Measurements from ENCODE around the gene NFATC2. TPM values are rescaled to one million over a fixed set of nuclear protein-coding genes. Genes with fewer than 3 reads are reported as not detected.

The NFATC2 gene
- total RNA-seq, 1 experiment from 2014 or later, result 15.8 TPM

DNA sequence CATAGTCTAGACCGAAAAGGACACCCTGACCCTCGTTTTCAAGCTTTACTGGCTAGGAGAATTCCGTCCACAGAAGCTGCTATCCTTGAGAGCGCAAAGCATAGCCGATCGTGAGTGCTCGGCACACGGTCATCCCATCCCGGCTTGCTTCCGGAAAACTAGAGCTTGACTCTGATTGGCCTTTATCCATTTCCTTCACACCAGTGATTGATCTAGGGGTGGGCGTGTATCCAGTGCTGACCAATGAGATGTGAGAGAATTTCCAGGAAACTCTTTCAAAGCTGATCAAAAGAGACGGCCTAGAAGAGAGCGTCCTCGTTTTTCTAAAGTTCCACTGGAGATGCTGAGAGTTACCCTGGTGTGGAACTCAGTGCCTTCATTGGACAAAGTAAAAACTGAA lies 41.0 kb upstream of the NFATC2 start:
- CTCF ChIA-PET, result no interaction called here
- no peaks in the 10 kb centered on the region for H3K4me1 Mint-ChIP-seq (ENCODE audit: low read depth, unreplicated experiment)
- DNase-seq, result no peak
- H3K27me3 Mint-ChIP-seq (ENCODE audit: unreplicated experiment), result peaks cover 43% of the 10 kb centered on the region
- no peak overlapping the region for H3K4me3 Mint-ChIP-seq (ENCODE audit: low read depth, unreplicated experiment)
- no TSS peak for BruUV-seq (replicated peaks)
- no peaks in the 10 kb centered on the region for H3K9me3 Mint-ChIP-seq (ENCODE audit: low read depth, unreplicated experiment)
- TF ChIP-seq CTCF (IDR thresholded peaks at IDR 0.05; ENCODE audit: unreplicated experiment), result no peak
- H3K36me3 Mint-ChIP-seq (ENCODE audit: insufficient read depth, unreplicated experiment), result no peaks in the 10 kb centered on the region
- intact Hi-C loops (cut with micrococcal nuclease; ENCODE audit: unreplicated experiment), result no loop called here
- no peak overlapping the region for H3K27ac Mint-ChIP-seq (ENCODE audit: unreplicated experiment)

DNA sequence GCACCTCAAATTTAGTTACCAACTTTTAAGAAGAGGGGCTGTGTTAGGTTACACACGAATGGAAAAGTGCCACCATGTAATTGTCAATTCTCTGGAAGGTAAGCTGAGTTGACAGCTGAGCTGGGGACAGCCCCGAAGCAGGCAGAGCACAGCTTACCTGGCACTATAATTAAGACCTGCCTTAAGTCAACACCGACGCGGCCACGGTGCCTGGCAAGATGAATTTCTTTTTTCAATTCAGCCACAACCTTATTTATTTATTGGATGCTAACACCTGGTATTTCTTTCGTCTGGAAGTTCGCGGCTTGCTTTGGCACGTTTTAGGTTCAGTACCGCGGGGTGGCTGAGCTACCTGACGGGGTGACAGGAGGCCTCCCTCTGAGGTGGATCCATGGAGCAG lies 40.6 kb upstream of the NFATC2 start:
- no peak overlapping the region for H3K27ac Mint-ChIP-seq (ENCODE audit: unreplicated experiment)
- intact Hi-C loops (cut with micrococcal nuclease; ENCODE audit: unreplicated experiment), result no loop called here
- no peaks in the 10 kb centered on the region for H3K36me3 Mint-ChIP-seq (ENCODE audit: insufficient read depth, unreplicated experiment)
- H3K4me3 Mint-ChIP-seq (ENCODE audit: low read depth, unreplicated experiment), result no peak overlapping the region
- CTCF ChIA-PET, result no interaction called here
- no peaks in the 10 kb centered on the region for H3K4me1 Mint-ChIP-seq (ENCODE audit: low read depth, unreplicated experiment)
- H3K27me3 Mint-ChIP-seq (ENCODE audit: unreplicated experiment), result peaks cover 43% of the 10 kb centered on the region
- no peaks in the 10 kb centered on the region for H3K9me3 Mint-ChIP-seq (ENCODE audit: low read depth, unreplicated experiment)
- BruUV-seq (replicated peaks), result no TSS peak
- DNase-seq, result no peak
- no peak for TF ChIP-seq CTCF (IDR thresholded peaks at IDR 0.05; ENCODE audit: unreplicated experiment)

DNA sequence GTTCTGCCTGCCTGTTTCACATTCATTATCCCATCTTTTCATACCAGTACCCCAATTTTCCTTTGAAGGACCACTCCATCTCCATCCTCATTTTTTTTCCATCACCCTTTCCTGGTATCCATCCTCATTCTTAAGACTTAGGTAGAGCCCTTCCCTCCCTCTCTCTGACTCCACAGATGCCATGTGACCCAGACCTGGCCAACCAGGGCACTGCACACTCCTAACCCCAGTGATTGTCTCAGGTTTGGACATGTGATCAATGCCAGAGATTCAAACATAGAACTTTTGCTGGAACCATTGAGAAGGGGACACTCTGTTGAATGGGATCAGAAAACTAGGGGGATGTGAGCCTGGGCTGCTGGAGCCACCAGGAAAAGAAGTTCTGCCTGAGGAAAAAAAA lies 39.1 kb upstream of the NFATC2 start:
- intact Hi-C loops (cut with micrococcal nuclease; ENCODE audit: unreplicated experiment), result no loop called here
- no peak for TF ChIP-seq CTCF (IDR thresholded peaks at IDR 0.05; ENCODE audit: unreplicated experiment)
- Mint-ChIP-seq H3K36me3 (ENCODE audit: insufficient read depth, unreplicated experiment) (no peaks in the 10 kb centered on the region), H3K4me1 (ENCODE audit: low read depth, unreplicated experiment) (no peaks in the 10 kb centered on the region), H3K27me3 (ENCODE audit: unreplicated experiment) (peaks cover 48% of the 10 kb centered on the region), H3K9me3 (ENCODE audit: low read depth, unreplicated experiment) (no peaks in the 10 kb centered on the region), H3K27ac (ENCODE audit: unreplicated experiment) (no peak overlapping the region), H3K4me3 (ENCODE audit: low read depth, unreplicated experiment) (no peak overlapping the region)
- DNase-seq, result no peak
- no TSS peak for BruUV-seq (replicated peaks)
- CTCF ChIA-PET, result interaction anchor here (1.0 kb wide), 1 partner anchor 13 kb away, joined by 3 read pairs; no protein-coding TSS in a partner anchor

- BruUV-seq (replicated peaks), result no TSS peak
- intact Hi-C loops (cut with micrococcal nuclease; ENCODE audit: unreplicated experiment), result no loop called here
- no peak for TF ChIP-seq CTCF (IDR thresholded peaks at IDR 0.05; ENCODE audit: unreplicated experiment)
- H3K27me3 Mint-ChIP-seq (ENCODE audit: unreplicated experiment), result peaks cover 47% of the 10 kb centered on the region
- no peaks in the 10 kb centered on the region for H3K36me3 Mint-ChIP-seq (ENCODE audit: insufficient read depth, unreplicated experiment)
- H3K9me3 Mint-ChIP-seq (ENCODE audit: low read depth, unreplicated experiment), result no peaks in the 10 kb centered on the region
- no peak overlapping the region for H3K27ac Mint-ChIP-seq (ENCODE audit: unreplicated experiment)
- no peak overlapping the region for H3K4me3 Mint-ChIP-seq (ENCODE audit: low read depth, unreplicated experiment)
- CTCF ChIA-PET, result no interaction called here
- DNase-seq, result no peak
- H3K4me1 Mint-ChIP-seq (ENCODE audit: low read depth, unreplicated experiment), result no peaks in the 10 kb centered on the region
Measured at GRCh38 chr20:51579137-51579536, 36.6 kb upstream of the NFATC2 start.

- no peaks in the 10 kb centered on the region for H3K36me3 Mint-ChIP-seq (ENCODE audit: insufficient read depth, unreplicated experiment)
- H3K4me3 Mint-ChIP-seq (ENCODE audit: low read depth, unreplicated experiment), result no peak overlapping the region
- no TSS peak for BruUV-seq (replicated peaks)
Measured at GRCh38 chr20:51578145-51578459, 35.6 kb upstream of the NFATC2 start.

More at GRCh38 chr20:51578145-51578459, 35.6 kb upstream of the NFATC2 start:
- DNase-seq, result no peak
- Mint-ChIP-seq H3K27me3 (ENCODE audit: unreplicated experiment) (peaks cover 47% of the 10 kb centered on the region), H3K4me1 (ENCODE audit: low read depth, unreplicated experiment) (no peaks in the 10 kb centered on the region), H3K9me3 (ENCODE audit: low read depth, unreplicated experiment) (no peaks in the 10 kb centered on the region), H3K27ac (ENCODE audit: unreplicated experiment) (no peak overlapping the region)
- intact Hi-C loops (cut with micrococcal nuclease; ENCODE audit: unreplicated experiment), result no loop called here
- CTCF ChIA-PET, result no interaction called here
- TF ChIP-seq CTCF (IDR thresholded peaks at IDR 0.05; ENCODE audit: unreplicated experiment), result no peak
